ENCODE results near the gene PHTF2.

GRCh38 chr7:77985232-77985973 is 186.8 kb downstream of the PHTF2 start:
- TF ChIP-seq POLR2A (IDR thresholded peaks at IDR 0.05; ENCODE audit: low read depth, low read length) (no peak), POLR2AphosphoS5 (IDR thresholded peaks at IDR 0.05; ENCODE audit: low read depth, low read length) (no peak), TAF1 (IDR thresholded peaks at IDR 0.05; ENCODE audit: low read depth, low read length) (no peak), SPI1 (IDR thresholded peaks at IDR 0.05; ENCODE audit: low read depth, low read length) (no peak), PAX5 (IDR thresholded peaks at IDR 0.05; ENCODE audit: insufficient read depth, low read length, severe bottlenecking) (no peak)

Data from GM12891 (cell line).